Hepatocyte (in vitro differentiated cells): ENCODE measurements around the gene CARS1. TPM values are rescaled to one million over a fixed set of nuclear protein-coding genes. Genes with fewer than 3 reads are reported as not detected.

Experiments used
- DNase-seq: peaks from one replicate; pipeline ENCODE4 v3.0.0-alpha.2; 2016; ENCODE audit warnings: low spot score
- H2AFZ ChIP-seq: fragments of 200-600 bp; sonication (generic); 2 replicates; pipeline ENCODE4 v1.6.0; 2016; ENCODE audit warnings: antibody characterized with exemption, mild to moderate bottlenecking
- H3K27ac ChIP-seq: fragments of 200-600 bp; sonication (generic); 2 replicates; pipeline ENCODE4 v1.5.1; 2016; ENCODE audit warnings: mild to moderate bottlenecking
- H3K27me3 ChIP-seq: fragments of 200-600 bp; sonication (generic); 2 replicates; pipeline ENCODE4 v1.6.1; 2016
- H3K36me3 ChIP-seq: fragments of 200-600 bp; sonication (generic); replicated peaks from 2 replicates; pipeline ENCODE4 v1.5.1; 2016; ENCODE audit warnings: low read depth; ENCODE audit not compliant: insufficient read depth
- H3K4me1 ChIP-seq: fragments of 200-600 bp; sonication (generic); 2 replicates; pipeline ENCODE4 v1.5.1; 2016; ENCODE audit warnings: mild to moderate bottlenecking, moderate library complexity; ENCODE audit not compliant: insufficient read depth
- H3K4me2 ChIP-seq: fragments of 200-600 bp; sonication (generic); 2 replicates; pipeline ENCODE4 v1.6.0; 2016
- H3K4me3 ChIP-seq: fragments of 200-600 bp; sonication (generic); 2 replicates; pipeline ENCODE4 v1.5.1; 2016; ENCODE audit warnings: mild to moderate bottlenecking
- H3K79me2 ChIP-seq: fragments of 200-600 bp; sonication (generic); 2 replicates; pipeline ENCODE4 v1.6.0; 2017; ENCODE audit warnings: mild to moderate bottlenecking
- H3K9me2 ChIP-seq: fragments of 200-600 bp; sonication (generic); replicated peaks from 2 replicates; pipeline ENCODE4 v1.6.0; 2017; ENCODE audit warnings: mild to moderate bottlenecking; ENCODE audit not compliant: insufficient read depth
- H3K9me3 ChIP-seq: fragments of 200-600 bp; sonication (generic); 2 replicates; pipeline ENCODE4 v1.5.1; 2016; ENCODE audit warnings: low read depth, mild to moderate bottlenecking
- H4K20me1 ChIP-seq: fragments of 200-600 bp; sonication (generic); 2 replicates; pipeline ENCODE4 v1.6.0; 2016; ENCODE audit warnings: mild to moderate bottlenecking; ENCODE audit not compliant: insufficient read depth, poor library complexity, severe bottlenecking
- CTCF ChIP-seq: fragments of 200-600 bp; sonication (generic); IDR thresholded peaks from 2 replicates; pipeline ENCODE4 v1.5.1; 2016; ENCODE audit warnings: antibody characterized with exemption, mild to moderate bottlenecking; ENCODE audit not compliant: poor library complexity
- EZH2 ChIP-seq: fragments of 200-600 bp; sonication (generic); IDR thresholded peaks from 2 replicates; pipeline ENCODE4 v1.6.1; 2016; ENCODE audit warnings: antibody characterized with exemption, mild to moderate bottlenecking, borderline replicate concordance
- EZH2phosphoT487 ChIP-seq: fragments of 200-600 bp; sonication (generic); IDR thresholded peaks from one replicate; pipeline ENCODE4 v1.6.1; 2018; ENCODE audit warnings: antibody characterized with exemption, mild to moderate bottlenecking, low read depth, moderate library complexity; ENCODE audit not compliant: unreplicated experiment, severe bottlenecking
- WGBS: methylation state at CpG from one replicate; pipeline ENCODE4 v1.1.6; 2016; ENCODE audit warnings: low lambda C conversion rate; ENCODE audit errors: missing lambda C conversion rate; 5-methylcytosine and 5-hydroxymethylcytosine counted together
- polyA plus RNA-seq: library from polyadenylated mRNA; unstranded; fragments of >200 nt; fragmentation: Nextera tagmentation; extraction: Ambion mirVana; gene quantifications from 2 replicates; pipeline ENCODE4 v1.2.1, GENCODE V29; 2016
- total RNA-seq: library from RNA; depleted of rRNA; stranded (reverse); fragments of >200 nt; gene quantifications from 2 replicates; pipeline ENCODE4 v1.2.3, GENCODE V29; 2014

The CARS1 gene
- total and polyA plus RNA-seq, 2 experiments from 2014 or later = 35.5 to 42.0 TPM

GRCh38 chr11:3101921-3102640 lies 44.9 kb upstream of the CARS1 start:
- TF ChIP-seq EZH2 = no peak
- no peak for TF ChIP-seq EZH2phosphoT487
- no peak for TF ChIP-seq CTCF
- no peak overlapping the region for H3K27ac ChIP-seq
- no peaks in the 10 kb centered on the region for H3K27me3 ChIP-seq
- no peak overlapping the region for H3K4me3 ChIP-seq
- H3K4me2 ChIP-seq = no peak overlapping the region
- no peaks in the 10 kb centered on the region for H3K9me2 ChIP-seq
- H2AFZ ChIP-seq = no peak overlapping the region
- no peak for DNase-seq
- 96% methylated on average over 18 of the region's 20 CpGs for WGBS
- no peaks in the 10 kb centered on the region for H3K4me1 ChIP-seq
- H3K9me3 ChIP-seq = no peaks in the 10 kb centered on the region
- no peaks in the 10 kb centered on the region for H3K79me2 ChIP-seq
- H4K20me1 ChIP-seq = no peaks in the 10 kb centered on the region
- H3K36me3 ChIP-seq = no peaks in the 10 kb centered on the region

- no peak for DNase-seq
- H3K27ac ChIP-seq = no peak overlapping the region
- H3K4me3 ChIP-seq = no peak overlapping the region
- no peaks in the 10 kb centered on the region for H3K79me2 ChIP-seq
- no peaks in the 10 kb centered on the region for H3K9me3 ChIP-seq
- H3K36me3 ChIP-seq = no peaks in the 10 kb centered on the region
- TF ChIP-seq EZH2 = no peak
- TF ChIP-seq EZH2phosphoT487 = no peak
- no peak for TF ChIP-seq CTCF
- H2AFZ ChIP-seq = no peak overlapping the region
- H3K27me3 ChIP-seq = no peaks in the 10 kb centered on the region
- H3K4me1 ChIP-seq = no peaks in the 10 kb centered on the region
- no peak overlapping the region for H3K4me2 ChIP-seq
- 94% methylated on average over 3 of the region's 3 CpGs for WGBS
- H3K9me2 ChIP-seq = no peaks in the 10 kb centered on the region
- no peaks in the 10 kb centered on the region for H4K20me1 ChIP-seq
These were observed 42.0 kb upstream of the CARS1 start for GRCh38 chr11:3099178-3099577.

- H2AFZ ChIP-seq = no peak overlapping the region
- H3K9me3 ChIP-seq = no peaks in the 10 kb centered on the region
- DNase-seq = no peak
- no peaks in the 10 kb centered on the region for H3K9me2 ChIP-seq
- H3K36me3 ChIP-seq = no peaks in the 10 kb centered on the region
- H3K79me2 ChIP-seq = no peaks in the 10 kb centered on the region
- WGBS = 91% methylated on average over 7 of the region's 10 CpGs
- no peaks in the 10 kb centered on the region for H4K20me1 ChIP-seq
- no peak overlapping the region for H3K27ac ChIP-seq
- H3K4me1 ChIP-seq = no peaks in the 10 kb centered on the region
- no peaks in the 10 kb centered on the region for H3K27me3 ChIP-seq
- no peak overlapping the region for H3K4me3 ChIP-seq
- TF ChIP-seq EZH2 (no peak), CTCF (no peak), EZH2phosphoT487 (no peak)
- H3K4me2 ChIP-seq = no peak overlapping the region
These were observed 39.8 kb upstream of the CARS1 start for GRCh38 chr11:3096909-3097530.
